Cardiac muscle cell (in vitro differentiated cells and primary cell): ENCODE data around the gene RPS25. TPM values are rescaled to one million over a fixed set of nuclear protein-coding genes. Genes with fewer than 3 reads are reported as not detected.
"Not testable (repeated sequence)": the region's sequence is repeated elsewhere in the genome, so short reads cannot be mapped to it uniquely, and the experiment has no call there.

Experiments
- DNase-seq, 2 donors: peaks; one replicate each; pipeline versions ENCODE4 v3.0.0 to v3.0.0-alpha.2; 2010 to 2017; ENCODE audit warnings: low read depth in 1 of 2, low spot score in 1 of 2
- H3K27ac ChIP-seq: fragments of 200-600 bp; sonication (generic); 2 replicates; pipeline ENCODE4 v1.5.1; 2016
- H3K27me3 ChIP-seq: fragments of 200-600 bp; sonication (generic); 2 replicates; pipeline ENCODE4 v1.6.0; 2016; ENCODE audit warnings: control low read depth
- H3K36me3 ChIP-seq: fragments of 200-600 bp; sonication (generic); 2 replicates; pipeline ENCODE4 v1.5.1; 2016; ENCODE audit warnings: control low read depth
- H3K4me1 ChIP-seq: fragments of 200-600 bp; sonication (generic); 2 replicates; pipeline ENCODE4 v1.8.1; 2017; ENCODE audit warnings: low read depth, mild to moderate bottlenecking, mixed run types
- H3K4me3 ChIP-seq: fragments of 200-600 bp; sonication (generic); 2 replicates; pipeline ENCODE4 v1.5.1; 2016; ENCODE audit warnings: mild to moderate bottlenecking
- H3K9me3 ChIP-seq: fragments of 200-600 bp; sonication (generic); 2 replicates; pipeline ENCODE4 v1.5.1; 2017; ENCODE audit warnings: low read depth, mild to moderate bottlenecking, control low read depth
- polyA plus RNA-seq: library from polyadenylated mRNA; unstranded; fragments of >200 nt; fragmentation: Nextera tagmentation; extraction: Ambion mirVana; gene quantifications from 2 replicates; pipeline ENCODE4 v1.2.1, GENCODE V29; 2016
- total RNA-seq: library from RNA; depleted of rRNA; stranded (reverse); fragments of >200 nt; gene quantifications from 2 replicates; pipeline ENCODE4 v1.2.3, GENCODE V29; 2016
- TF ChIP-seq, protein P1 (sequence below): IDR thresholded peaks from 2 replicates; pipeline ENCODE4 v1.5.1; 2012; ENCODE audit warnings: low read depth, mild to moderate bottlenecking, low read length

Gene RPS25
- total and polyA plus RNA-seq, 2 experiments from 2014 or later, result 837 to 1,114 TPM

DNA sequence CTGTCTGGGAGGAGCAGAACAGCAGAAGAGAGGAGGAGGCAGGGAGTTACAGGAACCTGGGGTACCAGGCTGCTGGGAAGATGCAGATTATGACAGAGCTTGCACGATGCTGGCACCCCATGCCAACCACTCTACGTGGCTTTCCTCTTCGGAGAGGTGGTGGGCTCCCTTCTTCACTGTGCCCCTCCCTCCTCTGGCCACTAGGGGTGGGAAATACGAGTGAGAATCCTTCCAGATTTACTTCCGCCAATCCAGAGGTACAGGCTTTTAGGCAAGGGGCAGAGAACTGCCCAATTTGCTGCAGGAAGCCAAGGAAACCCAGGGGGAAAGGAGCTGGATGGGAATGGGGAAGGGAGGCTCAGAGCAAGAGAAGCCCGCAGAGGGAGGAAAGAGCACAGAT, 26.6 kb upstream of the RPS25 start:
- TF ChIP-seq, protein P1, sequence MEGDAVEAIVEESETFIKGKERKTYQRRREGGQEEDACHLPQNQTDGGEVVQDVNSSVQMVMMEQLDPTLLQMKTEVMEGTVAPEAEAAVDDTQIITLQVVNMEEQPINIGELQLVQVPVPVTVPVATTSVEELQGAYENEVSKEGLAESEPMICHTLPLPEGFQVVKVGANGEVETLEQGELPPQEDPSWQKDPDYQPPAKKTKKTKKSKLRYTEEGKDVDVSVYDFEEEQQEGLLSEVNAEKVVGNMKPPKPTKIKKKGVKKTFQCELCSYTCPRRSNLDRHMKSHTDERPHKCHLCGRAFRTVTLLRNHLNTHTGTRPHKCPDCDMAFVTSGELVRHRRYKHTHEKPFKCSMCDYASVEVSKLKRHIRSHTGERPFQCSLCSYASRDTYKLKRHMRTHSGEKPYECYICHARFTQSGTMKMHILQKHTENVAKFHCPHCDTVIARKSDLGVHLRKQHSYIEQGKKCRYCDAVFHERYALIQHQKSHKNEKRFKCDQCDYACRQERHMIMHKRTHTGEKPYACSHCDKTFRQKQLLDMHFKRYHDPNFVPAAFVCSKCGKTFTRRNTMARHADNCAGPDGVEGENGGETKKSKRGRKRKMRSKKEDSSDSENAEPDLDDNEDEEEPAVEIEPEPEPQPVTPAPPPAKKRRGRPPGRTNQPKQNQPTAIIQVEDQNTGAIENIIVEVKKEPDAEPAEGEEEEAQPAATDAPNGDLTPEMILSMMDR, result no peak
- no peak for DNase-seq
- Histone ChIP-seq H3K27ac (no peak overlapping the region), H3K4me3 (no peak overlapping the region), H3K27me3 (no peaks in the 10 kb centered on the region), H3K4me1 (no peaks in the 10 kb centered on the region), H3K9me3 (no peaks in the 10 kb centered on the region), H3K36me3 (peaks cover 31% of the 10 kb centered on the region)

DNA sequence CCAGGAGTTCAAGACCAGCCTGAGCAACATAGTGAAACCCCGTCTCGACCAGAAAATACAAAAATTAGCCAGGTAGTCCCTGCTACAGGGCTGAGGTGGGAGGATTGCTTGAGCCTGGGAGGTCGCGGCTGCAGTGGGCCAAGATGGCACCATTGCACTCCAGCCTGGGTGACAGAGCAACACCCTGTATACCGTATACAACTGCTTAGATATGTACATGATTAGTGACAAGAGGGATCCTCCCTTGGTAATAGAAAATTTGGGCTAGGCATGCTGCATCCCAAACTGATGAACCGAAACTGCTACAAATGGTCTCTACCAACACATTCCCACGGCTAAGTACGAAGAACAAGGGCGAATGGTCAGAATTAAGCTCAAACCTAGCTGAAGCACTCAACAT, 24.8 kb upstream of the RPS25 start:
- DNase-seq, result no peak
- TF ChIP-seq, protein P1, result no peak
- H3K9me3 ChIP-seq, result no peaks in the 10 kb centered on the region
- no peaks in the 10 kb centered on the region for H3K27me3 ChIP-seq
- H3K4me3 ChIP-seq, result no peak overlapping the region
- no peak overlapping the region for H3K27ac ChIP-seq
- peaks cover 19% of the 10 kb centered on the region for H3K36me3 ChIP-seq
- H3K4me1 ChIP-seq, result no peaks in the 10 kb centered on the region

DNA sequence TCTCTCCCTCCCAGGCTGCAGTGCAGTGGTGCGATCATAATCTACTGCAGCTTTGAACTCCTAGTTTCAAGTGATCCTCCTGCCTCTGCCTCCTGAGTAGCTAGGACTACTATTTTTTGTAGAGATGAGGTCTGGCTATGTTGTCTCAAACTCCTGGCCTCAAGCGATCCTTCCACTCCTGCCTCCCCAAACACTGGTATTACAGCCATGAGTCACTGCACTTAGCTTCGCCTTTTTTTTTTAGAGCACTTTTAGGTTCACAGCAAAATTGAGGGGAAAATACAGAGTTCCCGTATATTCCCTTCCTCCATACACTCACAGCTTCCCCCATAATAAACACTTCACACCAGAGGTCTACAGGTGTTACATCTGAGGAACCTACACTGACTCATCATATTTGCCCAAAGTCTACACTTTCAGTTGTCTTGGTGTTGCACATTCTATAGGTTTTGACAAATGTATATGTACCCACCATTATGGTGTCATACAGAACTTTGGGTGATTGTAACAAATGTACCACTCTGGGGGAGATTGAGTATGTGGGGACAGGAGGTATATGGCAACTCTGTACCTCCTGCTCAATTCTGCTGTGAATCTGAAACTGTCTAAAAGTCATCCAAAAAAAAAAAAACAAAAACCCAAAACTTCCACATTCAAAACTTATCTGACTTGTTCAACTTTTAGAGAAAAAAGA, 23.8 kb upstream of the RPS25 start:
- TF ChIP-seq, protein P1, result no peak
- H3K4me3 ChIP-seq, result no peak overlapping the region
- H3K36me3 ChIP-seq, result peaks cover 11% of the 10 kb centered on the region
- no peak for DNase-seq
- no peaks in the 10 kb centered on the region for H3K4me1 ChIP-seq
- H3K27me3 ChIP-seq, result no peaks in the 10 kb centered on the region
- no peaks in the 10 kb centered on the region for H3K9me3 ChIP-seq
- H3K27ac ChIP-seq, result no peak overlapping the region

DNA sequence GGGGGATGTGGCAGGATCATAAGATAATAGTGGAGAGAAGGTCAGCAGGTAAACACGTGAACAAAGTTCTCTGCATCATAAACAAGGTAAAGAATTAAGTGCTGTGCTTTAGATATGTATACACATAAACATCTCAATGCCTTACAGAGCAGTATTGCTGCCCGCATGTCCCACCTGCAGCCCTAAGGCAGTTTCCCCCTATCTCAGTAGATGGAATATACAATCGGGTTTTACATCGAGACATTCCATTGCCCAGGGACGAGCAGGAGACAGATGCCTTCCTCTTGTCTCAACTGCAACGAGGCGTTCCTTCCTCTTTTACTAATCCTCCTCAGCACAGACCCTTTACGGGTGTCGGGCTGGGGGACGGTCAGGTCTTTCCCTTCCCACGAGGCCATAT, 21.3 kb upstream of the RPS25 start:
- not testable (repeated sequence) for H3K4me3 ChIP-seq, H3K4me1 ChIP-seq, H3K27me3 ChIP-seq, H3K27ac ChIP-seq, DNase-seq, H3K36me3 ChIP-seq, H3K9me3 ChIP-seq

DNA sequence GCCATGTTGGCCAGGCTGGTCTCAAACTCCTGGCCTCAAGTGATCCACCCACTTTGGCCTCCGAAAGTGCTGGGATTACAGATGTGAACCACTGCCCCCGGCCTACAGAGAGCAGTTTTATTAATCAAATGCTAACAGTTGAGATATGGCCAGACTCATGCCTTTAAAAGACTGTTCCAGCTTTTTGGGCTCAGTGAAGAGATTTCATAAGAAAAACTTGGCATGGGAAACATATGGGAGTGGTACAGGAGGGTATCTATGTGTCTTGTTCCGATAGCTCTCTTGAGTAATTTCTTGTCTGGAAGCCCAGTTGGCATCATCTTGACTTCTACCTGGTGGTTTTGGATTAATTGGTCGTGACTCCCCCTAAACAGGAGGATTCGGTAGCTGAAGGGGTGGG, 20.7 kb upstream of the RPS25 start:
- Histone ChIP-seq H3K9me3 (no peaks in the 10 kb centered on the region), H3K4me1 (no peaks in the 10 kb centered on the region), H3K4me3 (no peak overlapping the region), H3K27ac (no peak overlapping the region), H3K36me3 (no peaks in the 10 kb centered on the region), H3K27me3 (no peaks in the 10 kb centered on the region)
- TF ChIP-seq, protein P1, result no peak
- no peak for DNase-seq

DNA sequence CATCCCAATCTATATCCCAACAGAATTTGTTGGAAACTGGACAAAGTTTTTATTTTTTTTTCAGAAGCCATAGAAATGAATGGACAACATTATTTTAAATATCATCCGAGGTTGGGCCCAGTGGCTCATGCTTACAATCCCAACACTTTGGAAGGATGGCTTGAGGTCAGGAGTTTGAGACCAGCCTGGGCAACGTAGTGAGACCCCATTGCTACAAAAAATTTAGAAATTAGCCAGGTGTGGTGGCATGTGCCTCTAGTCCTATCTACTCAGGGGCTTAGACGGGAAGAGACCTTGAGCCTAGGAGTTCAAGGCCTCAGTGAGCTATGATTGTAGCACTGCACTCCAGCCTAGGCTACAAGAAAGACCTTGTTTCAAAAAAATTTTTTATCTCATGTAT, 16.7 kb upstream of the RPS25 start:
- DNase-seq, result no peak
- Histone ChIP-seq H3K27me3 (no peaks in the 10 kb centered on the region), H3K9me3 (no peaks in the 10 kb centered on the region), H3K4me3 (no peak overlapping the region), H3K27ac (no peak overlapping the region), H3K36me3 (no peaks in the 10 kb centered on the region), H3K4me1 (peaks cover 3% of the 10 kb centered on the region)
- TF ChIP-seq, protein P1, result no peak

DNA sequence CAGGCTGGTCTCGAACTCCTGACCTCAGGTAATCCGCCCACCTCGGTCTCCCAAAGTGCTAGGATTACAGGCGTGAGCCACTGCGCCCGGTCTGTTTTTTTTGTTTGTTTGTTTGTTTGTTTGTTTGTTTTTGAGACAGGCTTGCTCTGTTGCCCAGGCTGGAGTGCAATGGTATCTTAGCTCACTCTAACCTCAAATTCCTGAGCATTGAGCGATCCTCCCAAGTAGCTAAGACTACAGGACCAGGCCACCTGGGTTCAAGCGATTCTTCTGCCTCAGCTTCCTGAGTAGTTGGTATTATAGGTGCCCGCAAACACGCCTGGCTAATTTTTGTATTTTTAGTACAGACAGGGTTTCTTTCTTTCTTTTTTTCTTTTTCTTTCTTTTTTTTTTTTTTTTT, 15.3 kb upstream of the RPS25 start:
- H3K4me3 ChIP-seq, H3K36me3 ChIP-seq, H3K27me3 ChIP-seq, DNase-seq, H3K9me3 ChIP-seq, H3K27ac ChIP-seq: not testable (repeated sequence)
- peaks cover 15% of the 10 kb centered on the region for H3K4me1 ChIP-seq
